Renal cortex interstitium (tissue), 11 donors: Measurements from ENCODE around the gene BAZ1A. TPM values are rescaled to one million over a fixed set of nuclear protein-coding genes. Genes with fewer than 3 reads are reported as not detected.

ENCODE experiments used
- DNase-seq, 11 donors: peaks; one replicate each; pipeline ENCODE4 v3.0.0-alpha.2; 2013; ENCODE audit warnings: low read depth in 9 of 11, low spot score in 4 of 11; ENCODE audit errors: extremely low read depth in 1 of 11
- polyA plus RNA-seq, 3 donors: library from polyadenylated mRNA; unstranded; fragments of 120-200 nt; gene quantifications; one replicate each; pipeline ENCODE4 v1.2.1, GENCODE V29; 2013; ENCODE audit not compliant: insufficient read length in 3 of 3

BAZ1A gene
- polyA plus RNA-seq, 3 donors = 25.2 to 29.7 (median 29.4) TPM

GRCh38 chr14:34710744-34711143 lies 164.4 kb downstream of the BAZ1A start:
- DNase-seq = no peak

- DNase-seq = no peak
Observed at GRCh38 chr14:34710006-34710405, 165.2 kb downstream of the BAZ1A start.

GRCh38 chr14:34707722-34708121 lies 167.4 kb downstream of the BAZ1A start:
- DNase-seq = no peak

Other genes starting within 250 kb of the BAZ1A start
- 100 to 1,000 TPM; 101 to 139 (median 119) TPM for gene SNX6, start 245.2 kb downstream of the BAZ1A start, polyA plus RNA-seq
- gene CFL2, start 160.8 kb downstream of the BAZ1A start, polyA plus RNA-seq = 10 to 100 TPM; 60.0 to 80.8 (median 65.7) TPM
- 10 to 100 TPM; 65.3 to 80.9 (median 77.4) TPM for gene SRP54, start 107.6 kb upstream of the BAZ1A start, polyA plus RNA-seq
- 10 to 100 TPM; 53.4 to 69.2 (median 57.5) TPM for gene FAM177A1, start 170.9 kb upstream of the BAZ1A start, polyA plus RNA-seq
- 10 to 100 TPM; 44.2 to 48.6 (median 46.6) TPM for gene PPP2R3C, start 246.6 kb upstream of the BAZ1A start, polyA plus RNA-seq
- 10 to 100 TPM; 27.2 to 30.6 (median 27.3) TPM for gene PRORP, start 247.2 kb upstream of the BAZ1A start, polyA plus RNA-seq